Mesothelial cell of epicardium (in vitro differentiated cells): ENCODE results near the gene KLHL6. TPM values are rescaled to one million over a fixed set of nuclear protein-coding genes. Genes with fewer than 3 reads are reported as not detected.

ENCODE experiments used
- DNase-seq, 2 experiments: peaks; one replicate each; pipeline ENCODE4 v3.0.0; 2021; ENCODE audit warnings: low spot score in 2 of 2; ENCODE audit not compliant: unreplicated experiment in 2 of 2
- H3K27ac Mint-ChIP-seq: 2 replicates; pipeline ENCODE4 v1.8.0; 2021; ENCODE audit warnings: mixed read lengths
- H3K27me3 Mint-ChIP-seq: 2 replicates; pipeline ENCODE4 v1.8.0; 2021; ENCODE audit warnings: low read depth, mixed read lengths
- H3K36me3 Mint-ChIP-seq: 2 replicates; pipeline ENCODE4 v1.8.0; 2021; ENCODE audit warnings: mixed read lengths
- H3K4me1 Mint-ChIP-seq: 2 replicates; pipeline ENCODE4 v1.8.0; 2021; ENCODE audit warnings: mixed read lengths
- H3K4me3 Mint-ChIP-seq: 2 replicates; pipeline ENCODE4 v1.8.0; 2021; ENCODE audit warnings: mild to moderate bottlenecking, moderate library complexity, mixed read lengths
- H3K9me3 Mint-ChIP-seq: 2 replicates; pipeline ENCODE4 v1.8.0; 2021; ENCODE audit warnings: mixed read lengths
- CTCF ChIP-seq: fragments of 200-600 bp; sonication (generic); IDR thresholded peaks from one replicate; pipeline ENCODE4 v1.5.0; 2021; ENCODE audit warnings: antibody characterized with exemption; ENCODE audit not compliant: unreplicated experiment
- total RNA-seq: library from RNA; stranded (reverse); gene quantifications from 3 replicates; pipeline ENCODE4 v1.2.1, GENCODE V29; 2021

KLHL6 gene
- total RNA-seq, 1 donor from 2014 or later = 0.07 TPM

DNA sequence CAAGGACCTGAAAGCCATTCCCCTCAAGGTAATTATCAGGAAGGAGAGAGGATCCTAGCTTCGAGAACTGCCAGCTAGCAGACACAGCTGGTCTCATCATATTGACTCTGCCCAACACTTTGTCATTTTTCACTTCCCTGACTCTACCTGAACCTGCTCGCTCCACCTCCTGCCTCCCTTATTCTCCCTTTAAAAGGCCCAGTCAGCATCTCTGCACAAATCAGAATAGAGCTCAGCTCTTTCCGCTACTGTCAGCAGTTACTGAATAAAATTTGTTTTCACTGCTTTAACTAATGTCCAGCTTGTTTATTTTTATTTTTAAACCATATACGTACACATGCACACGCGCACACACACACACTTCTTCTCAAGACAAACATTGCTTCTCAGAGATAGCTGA lies 69.9 kb downstream of the KLHL6 start:
- Mint-ChIP-seq H3K27ac (no peak overlapping the region), H3K36me3 (no peaks in the 10 kb centered on the region), H3K9me3 (no peaks in the 10 kb centered on the region), H3K4me3 (no peak overlapping the region), H3K4me1 (peaks cover 65% of the 10 kb centered on the region), H3K27me3 (no peaks in the 10 kb centered on the region)
- no peak for DNase-seq
- no peak for TF ChIP-seq CTCF

GRCh38 chr3:183485093-183485492 lies 70.4 kb downstream of the KLHL6 start:
- Mint-ChIP-seq H3K4me3 (no peak overlapping the region), H3K27me3 (no peaks in the 10 kb centered on the region), H3K36me3 (no peaks in the 10 kb centered on the region), H3K27ac (no peak overlapping the region), H3K4me1 (peaks cover 60% of the 10 kb centered on the region), H3K9me3 (no peaks in the 10 kb centered on the region)
- no peak for DNase-seq
- no peak for TF ChIP-seq CTCF

GRCh38 chr3:183484431-183485075 lies 71.0 kb downstream of the KLHL6 start:
- H3K27me3 Mint-ChIP-seq = no peaks in the 10 kb centered on the region
- peak overlapping the region; percentile 37 for H3K27ac Mint-ChIP-seq
- no peaks in the 10 kb centered on the region for H3K36me3 Mint-ChIP-seq

GRCh38 chr3:183481582-183481981 lies 73.9 kb downstream of the KLHL6 start:
- Mint-ChIP-seq H3K27ac (no peak overlapping the region), H3K9me3 (no peaks in the 10 kb centered on the region), H3K27me3 (no peaks in the 10 kb centered on the region), H3K36me3 (no peaks in the 10 kb centered on the region), H3K4me3 (no peak overlapping the region), H3K4me1 (peaks cover 49% of the 10 kb centered on the region)
- DNase-seq = no peak
- no peak for TF ChIP-seq CTCF

More at GRCh38 chr3:183484431-183485075, 71.0 kb downstream of the KLHL6 start:
- H3K4me1 Mint-ChIP-seq = peaks cover 58% of the 10 kb centered on the region
- no peak for DNase-seq
- TF ChIP-seq CTCF = no peak
- H3K4me3 Mint-ChIP-seq = no peak overlapping the region
- H3K9me3 Mint-ChIP-seq = no peaks in the 10 kb centered on the region

- no peaks in the 10 kb centered on the region for H3K36me3 Mint-ChIP-seq
- H3K27me3 Mint-ChIP-seq = peaks cover 2% of the 10 kb centered on the region
- peaks cover 22% of the 10 kb centered on the region for H3K4me1 Mint-ChIP-seq
- no peak for DNase-seq
- H3K4me3 Mint-ChIP-seq = no peak overlapping the region
- TF ChIP-seq CTCF = no peak
- H3K9me3 Mint-ChIP-seq = no peaks in the 10 kb centered on the region
- H3K27ac Mint-ChIP-seq = no peak overlapping the region
Observed at GRCh38 chr3:183478501-183478900, 77.0 kb downstream of the KLHL6 start.
